Uterus (tissue), 2 donors: ENCODE results near the gene EXOC4.

ENCODE experiments used
- CTCF ChIP-seq, 4 experiments: fragments of 200-600 bp in 2 of 4; fragments of 450-650 bp in 2 of 4; sonication (generic) in 2 of 4; IDR thresholded peaks; one replicate each; pipeline ENCODE4 v1.5.1; 2016 to 2019; ENCODE audit warnings: antibody characterized with exemption in 4 of 4, mild to moderate bottlenecking in 2 of 4, moderate library complexity in 1 of 4
- POLR2A ChIP-seq, 2 donors: fragments of 450-650 bp; IDR thresholded peaks; one replicate each; pipeline ENCODE4 v1.6.1; 2016; ENCODE audit warnings: antibody characterized with exemption in 2 of 2, mild to moderate bottlenecking in 1 of 2, moderate library complexity in 1 of 2

- no peak for TF ChIP-seq CTCF (IDR thresholded peaks at IDR 0.05)
- TF ChIP-seq POLR2A (IDR thresholded peaks at IDR 0.05): no peak
Observed at GRCh38 chr7:133783276-133783675, 530.4 kb downstream of the EXOC4 start.
